KMS-11 (cell line): ENCODE data around the gene CMAS.

Source experiments
- H2AFZ ChIP-seq: fragments of 200-600 bp; sonication (generic); 2 replicates; pipeline ENCODE4 v1.6.1; 2016; ENCODE audit warnings: antibody characterized with exemption, mixed run types, low read depth
- H3K27ac ChIP-seq: fragments of 200-600 bp; sonication (generic); 2 replicates; pipeline ENCODE4 v1.6.1; 2016; ENCODE audit warnings: mild to moderate bottlenecking, mixed run types
- H3K27me3 ChIP-seq: fragments of 200-600 bp; sonication (generic); 2 replicates; pipeline ENCODE4 v1.6.1; 2017; ENCODE audit warnings: mild to moderate bottlenecking, low read depth, mixed run types, moderate library complexity; ENCODE audit not compliant: insufficient read depth
- H3K36me3 ChIP-seq: fragments of 200-600 bp; sonication (generic); 2 replicates; pipeline ENCODE4 v1.6.1; 2017; ENCODE audit warnings: mild to moderate bottlenecking, mixed run types; ENCODE audit not compliant: insufficient read depth
- H3K4me1 ChIP-seq: fragments of 200-600 bp; sonication (generic); 2 replicates; pipeline ENCODE4 v1.6.1; 2016; ENCODE audit warnings: mild to moderate bottlenecking, low read depth, mixed run types; ENCODE audit not compliant: poor library complexity, severe bottlenecking
- H3K4me2 ChIP-seq: fragments of 200-600 bp; sonication (generic); 2 replicates; pipeline ENCODE4 v1.7.0; 2016; ENCODE audit warnings: mild to moderate bottlenecking, mixed run types
- H3K4me3 ChIP-seq: fragments of 200-600 bp; sonication (generic); IDR thresholded peaks from 2 replicates; pipeline ENCODE4 v1.6.1; 2017; ENCODE audit warnings: low read depth, low read length, mixed read lengths; ENCODE audit not compliant: insufficient read depth
- H3K79me2 ChIP-seq: fragments of 200-600 bp; sonication (generic); 2 replicates; pipeline ENCODE4 v1.6.1; 2016; ENCODE audit warnings: low read depth, mixed run types; ENCODE audit not compliant: insufficient read depth
- H3K9ac ChIP-seq: fragments of 200-600 bp; sonication (generic); 2 replicates; pipeline ENCODE4 v1.6.1; 2016; ENCODE audit warnings: mild to moderate bottlenecking, mixed run types
- H4K20me1 ChIP-seq: fragments of 200-600 bp; sonication (generic); 2 replicates; pipeline ENCODE4 v1.6.1; 2016; ENCODE audit warnings: mild to moderate bottlenecking, mixed run types; ENCODE audit not compliant: insufficient read depth
- CTCF ChIP-seq: fragments of 200-600 bp; sonication (generic); conservative IDR thresholded peaks from 2 replicates; pipeline ENCODE4 v1.6.1; 2017; ENCODE audit warnings: low read depth, mild to moderate bottlenecking, antibody characterized with exemption, low read length, moderate library complexity, mixed read lengths

The CMAS gene

GRCh38 chr12:22008196-22008595 lies 37.8 kb upstream of the CMAS start:
- no peaks in the 10 kb centered on the region for H4K20me1 ChIP-seq
- no peaks in the 10 kb centered on the region for H3K27me3 ChIP-seq
- H3K4me1 ChIP-seq: no peaks in the 10 kb centered on the region
- H3K4me2 ChIP-seq: no peak overlapping the region
- no peak overlapping the region for H3K9ac ChIP-seq
- no peak overlapping the region for H3K4me3 ChIP-seq
- no peak for TF ChIP-seq CTCF
- H3K79me2 ChIP-seq: no peaks in the 10 kb centered on the region
- no peak overlapping the region for H3K27ac ChIP-seq
- H3K36me3 ChIP-seq: no peaks in the 10 kb centered on the region
- H2AFZ ChIP-seq: no peak overlapping the region

GRCh38 chr12:22014041-22014782 lies 31.8 kb upstream of the CMAS start:
- TF ChIP-seq CTCF: no peak
- Histone ChIP-seq H3K9ac (no peak overlapping the region), H3K4me1 (no peaks in the 10 kb centered on the region), H3K4me3 (no peak overlapping the region), H3K4me2 (no peak overlapping the region), H3K36me3 (no peaks in the 10 kb centered on the region), H2AFZ (no peak overlapping the region), H4K20me1 (no peaks in the 10 kb centered on the region), H3K27ac (no peak overlapping the region), H3K27me3 (no peaks in the 10 kb centered on the region), H3K79me2 (no peaks in the 10 kb centered on the region)

- no peak overlapping the region for H3K4me2 ChIP-seq
- H3K27me3 ChIP-seq: no peaks in the 10 kb centered on the region
- no peak for TF ChIP-seq CTCF
- H3K9ac ChIP-seq: no peak overlapping the region
- no peaks in the 10 kb centered on the region for H3K36me3 ChIP-seq
- no peaks in the 10 kb centered on the region for H3K79me2 ChIP-seq
- H3K4me1 ChIP-seq: no peaks in the 10 kb centered on the region
- H2AFZ ChIP-seq: no peak overlapping the region
- H4K20me1 ChIP-seq: no peaks in the 10 kb centered on the region
- H3K4me3 ChIP-seq: no peak overlapping the region
- no peak overlapping the region for H3K27ac ChIP-seq
These were observed 31.3 kb upstream of the CMAS start for GRCh38 chr12:22014783-22015144.

GRCh38 chr12:22016982-22017381 lies 29.0 kb upstream of the CMAS start:
- no peaks in the 10 kb centered on the region for H3K27me3 ChIP-seq
- no peak overlapping the region for H3K9ac ChIP-seq
- H2AFZ ChIP-seq: no peak overlapping the region
- H3K36me3 ChIP-seq: no peaks in the 10 kb centered on the region
- H3K4me3 ChIP-seq: no peak overlapping the region
- no peak overlapping the region for H3K27ac ChIP-seq
- no peak overlapping the region for H3K4me2 ChIP-seq
- no peaks in the 10 kb centered on the region for H4K20me1 ChIP-seq
- TF ChIP-seq CTCF: no peak
- H3K79me2 ChIP-seq: no peaks in the 10 kb centered on the region
- H3K4me1 ChIP-seq: no peaks in the 10 kb centered on the region
